IPS-15b (cell line): ENCODE data around the gene MUSTN1.

Source experiments
- H3K27me3 ChIP-seq: one replicate; pipeline ENCODE4 v1.6.1; 2013; ENCODE audit warnings: low read length; ENCODE audit not compliant: control insufficient read depth, insufficient read depth
- H3K36me3 ChIP-seq: one replicate; pipeline ENCODE4 v1.6.1; 2013; ENCODE audit warnings: low read length; ENCODE audit not compliant: control insufficient read depth, insufficient read depth
- H3K4me1 ChIP-seq: one replicate; pipeline ENCODE4 v1.6.1; 2013; ENCODE audit warnings: mild to moderate bottlenecking, low read length; ENCODE audit not compliant: control insufficient read depth, insufficient read depth
- H3K4me3 ChIP-seq: one replicate; pipeline ENCODE4 v1.5.1; 2013; ENCODE audit warnings: low read depth, low read length
- H3K9ac ChIP-seq: one replicate; pipeline ENCODE4 v1.6.1; 2013; ENCODE audit warnings: low read depth, mild to moderate bottlenecking, low read length
- H3K9me3 ChIP-seq: one replicate; pipeline ENCODE4 v1.6.1; 2013; ENCODE audit warnings: mild to moderate bottlenecking, low read length; ENCODE audit not compliant: control insufficient read depth, insufficient read depth

Gene MUSTN1

DNA sequence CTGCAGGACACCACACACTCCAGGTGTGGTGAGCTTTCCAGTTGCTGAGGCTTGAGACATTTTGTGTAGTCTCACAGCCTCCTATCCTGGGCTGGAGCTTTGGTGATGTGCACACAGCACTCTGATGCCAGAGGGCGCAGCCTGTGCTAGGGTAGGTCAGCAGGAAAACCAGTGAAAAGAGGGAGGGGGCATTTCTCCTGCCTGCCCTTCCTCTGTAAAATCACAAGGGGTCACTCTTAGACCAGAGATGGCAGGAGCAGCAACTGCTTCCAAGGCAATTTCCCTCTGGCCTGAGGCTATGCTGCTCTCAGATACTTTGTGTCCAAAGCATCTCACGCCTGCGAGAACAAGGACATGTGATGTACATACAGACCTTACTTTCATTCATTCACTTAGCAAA is 16.5 kb upstream of the MUSTN1 start:
- Histone ChIP-seq H3K9ac (peak overlapping the region; percentile 8), H3K27me3 (no peaks in the 10 kb centered on the region), H3K36me3 (peaks cover 17% of the 10 kb centered on the region), H3K9me3 (no peaks in the 10 kb centered on the region), H3K4me3 (no peak overlapping the region), H3K4me1 (no peaks in the 10 kb centered on the region)

DNA sequence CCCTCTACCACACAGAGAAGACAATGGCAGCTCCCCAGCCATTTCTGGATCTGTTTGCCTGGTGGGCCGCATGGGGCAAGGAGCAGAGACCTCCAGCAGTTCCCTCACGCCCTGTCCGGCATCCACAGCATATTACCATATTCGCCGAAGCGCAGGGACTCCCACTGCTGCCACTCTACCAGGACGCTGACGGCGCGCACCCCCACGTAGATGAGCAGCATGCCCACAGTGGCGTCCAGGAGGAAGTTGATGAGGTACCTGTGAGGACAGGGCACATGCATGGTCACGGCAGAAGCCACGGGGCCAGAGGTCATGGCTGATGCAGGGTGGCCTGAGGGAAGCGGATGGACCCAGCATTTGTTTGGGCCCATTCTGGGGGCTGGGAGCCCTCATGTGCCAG is 14.8 kb upstream of the MUSTN1 start:
- no peaks in the 10 kb centered on the region for H3K4me1 ChIP-seq
- no peak overlapping the region for H3K9ac ChIP-seq
- H3K9me3 ChIP-seq: no peaks in the 10 kb centered on the region
- no peaks in the 10 kb centered on the region for H3K27me3 ChIP-seq
- H3K4me3 ChIP-seq: no peak overlapping the region
- peaks cover 17% of the 10 kb centered on the region for H3K36me3 ChIP-seq

DNA sequence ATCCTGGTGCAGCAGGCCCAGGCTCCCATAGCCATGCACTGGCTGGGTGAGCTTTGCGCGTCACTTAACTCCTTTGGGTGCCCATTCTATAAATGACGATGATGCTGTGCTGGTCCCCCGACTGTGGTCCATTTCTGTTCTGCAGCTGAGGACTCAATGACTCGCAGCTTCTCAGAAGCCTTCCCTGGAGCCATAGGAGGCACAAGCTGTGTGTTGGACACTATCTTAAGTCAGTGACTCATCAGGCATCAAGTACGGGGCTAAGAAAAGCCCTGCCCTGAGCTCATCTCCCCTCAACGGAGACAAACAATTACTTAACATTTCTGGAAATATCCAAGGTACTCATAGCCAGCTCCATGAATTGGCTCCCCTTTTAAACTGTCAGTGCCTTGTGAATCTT is 13.8 kb upstream of the MUSTN1 start:
- H3K4me1 ChIP-seq: no peaks in the 10 kb centered on the region
- no peak overlapping the region for H3K9ac ChIP-seq
- no peaks in the 10 kb centered on the region for H3K9me3 ChIP-seq
- no peaks in the 10 kb centered on the region for H3K27me3 ChIP-seq
- no peak overlapping the region for H3K4me3 ChIP-seq
- peaks cover 22% of the 10 kb centered on the region for H3K36me3 ChIP-seq

DNA sequence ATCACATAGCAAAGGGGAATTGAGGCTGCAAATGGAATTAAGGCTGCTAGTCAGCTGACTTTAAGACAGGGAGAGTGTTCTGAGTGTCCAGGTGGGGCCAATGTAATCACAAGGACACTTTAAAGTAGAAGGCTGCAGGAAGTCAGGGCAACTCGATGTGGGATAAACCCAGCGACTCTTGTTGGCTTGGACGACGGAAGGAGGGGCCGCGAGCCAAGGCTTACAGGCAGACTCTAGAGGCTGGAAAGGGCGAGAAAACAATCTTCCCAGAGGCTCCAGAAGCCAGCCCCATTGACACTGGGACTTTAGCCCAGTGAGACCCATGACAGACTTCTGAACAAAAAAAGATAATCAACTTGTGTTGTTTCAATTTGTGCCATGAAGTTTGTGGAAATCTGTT is 12.9 kb upstream of the MUSTN1 start:
- no peak overlapping the region for H3K4me3 ChIP-seq
- H3K9ac ChIP-seq: no peak overlapping the region
- H3K27me3 ChIP-seq: no peaks in the 10 kb centered on the region
- H3K9me3 ChIP-seq: no peaks in the 10 kb centered on the region
- H3K36me3 ChIP-seq: peaks cover 22% of the 10 kb centered on the region
- no peaks in the 10 kb centered on the region for H3K4me1 ChIP-seq

DNA sequence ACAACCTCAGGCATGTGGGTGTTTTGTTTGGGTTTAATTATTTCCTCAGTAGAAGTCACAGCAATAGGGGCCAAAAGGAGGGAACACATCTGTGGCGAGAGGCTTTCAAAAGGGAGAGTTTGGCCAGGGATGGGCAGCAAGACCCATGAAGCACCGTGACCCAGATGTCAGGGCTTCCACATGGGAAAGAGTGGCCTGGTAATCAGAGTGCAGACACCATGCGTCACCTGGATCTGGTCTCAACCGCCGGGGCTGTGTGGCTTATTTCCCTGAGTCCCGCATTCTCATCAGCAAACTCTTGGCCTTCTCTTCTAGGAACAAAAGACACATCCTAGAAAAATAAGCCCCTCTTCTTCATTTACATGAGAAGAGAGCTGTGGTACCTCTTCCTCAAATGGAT is 12.4 kb upstream of the MUSTN1 start:
- Histone ChIP-seq H3K27me3 (no peaks in the 10 kb centered on the region), H3K9me3 (no peaks in the 10 kb centered on the region), H3K9ac (no peak overlapping the region), H3K36me3 (peaks cover 22% of the 10 kb centered on the region), H3K4me3 (no peak overlapping the region), H3K4me1 (no peaks in the 10 kb centered on the region)

DNA sequence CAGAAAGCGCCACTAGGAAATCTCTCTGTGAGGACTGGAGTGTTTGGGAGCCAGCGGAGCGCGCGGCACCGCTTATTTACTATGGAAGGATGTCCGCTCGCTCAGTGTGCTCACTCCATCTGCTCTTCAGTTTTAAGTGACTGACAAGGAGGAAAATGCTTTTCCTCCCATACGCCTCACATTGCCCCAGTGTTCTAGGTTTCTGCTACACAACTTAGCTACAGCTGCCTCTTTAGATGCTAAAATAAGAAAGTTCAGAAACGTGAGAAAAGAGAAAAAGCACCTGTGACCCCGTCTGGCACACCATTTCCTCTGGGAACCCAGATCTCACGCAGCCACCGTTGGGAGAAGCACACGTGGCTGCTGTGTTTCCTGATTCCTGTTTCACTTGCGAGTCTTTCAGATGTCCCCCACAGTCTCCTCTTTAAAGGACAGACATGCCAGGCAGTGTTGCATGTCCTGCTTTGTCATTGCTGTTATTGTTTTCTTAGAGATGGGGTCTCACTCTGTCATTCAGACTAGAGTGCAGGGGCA is 11.7 kb upstream of the MUSTN1 start:
- Histone ChIP-seq H3K4me3 (no peak overlapping the region), H3K36me3 (peaks cover 24% of the 10 kb centered on the region), H3K27me3 (no peaks in the 10 kb centered on the region), H3K9ac (no peak overlapping the region), H3K9me3 (no peaks in the 10 kb centered on the region), H3K4me1 (no peaks in the 10 kb centered on the region)

DNA sequence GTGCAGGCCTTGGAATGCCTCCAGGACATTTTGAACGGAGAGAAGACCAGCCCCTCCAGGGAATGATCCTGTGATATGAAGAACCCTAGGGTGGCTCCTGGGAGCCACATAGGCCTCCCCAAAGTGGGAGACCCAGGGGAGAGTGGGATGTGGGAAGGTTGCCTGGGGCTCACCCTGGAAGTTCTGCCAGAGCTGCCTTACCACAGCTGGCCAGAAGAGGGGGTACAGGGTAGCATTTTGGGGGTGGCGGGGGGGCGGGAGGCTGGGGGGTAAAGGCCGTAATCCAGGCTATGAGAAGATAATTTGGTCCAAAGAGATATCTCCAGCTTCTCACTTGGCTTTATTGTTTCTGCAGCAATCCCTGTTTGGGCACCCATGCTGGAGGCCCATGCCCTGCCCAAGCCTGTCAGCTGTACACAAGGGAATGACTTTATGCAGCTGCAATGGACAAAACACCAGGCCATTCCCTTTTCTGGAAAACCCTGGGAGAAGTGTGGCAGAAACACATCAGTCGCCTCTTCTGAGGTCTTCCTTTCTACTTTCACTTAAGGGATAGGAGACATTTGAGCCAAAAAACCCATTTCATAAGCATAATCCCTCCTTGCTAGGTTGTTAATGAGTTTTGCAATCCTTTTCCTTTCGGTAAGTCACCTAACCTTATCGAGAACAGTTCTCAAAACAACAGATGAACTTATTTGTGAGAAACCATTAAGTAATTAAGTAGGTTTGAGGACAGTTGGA is 11.0 kb upstream of the MUSTN1 start:
- no peak overlapping the region for H3K4me3 ChIP-seq
- H3K27me3 ChIP-seq: no peaks in the 10 kb centered on the region
- peaks cover 24% of the 10 kb centered on the region for H3K36me3 ChIP-seq
- no peaks in the 10 kb centered on the region for H3K9me3 ChIP-seq
- H3K9ac ChIP-seq: no peak overlapping the region
- H3K4me1 ChIP-seq: no peaks in the 10 kb centered on the region

DNA sequence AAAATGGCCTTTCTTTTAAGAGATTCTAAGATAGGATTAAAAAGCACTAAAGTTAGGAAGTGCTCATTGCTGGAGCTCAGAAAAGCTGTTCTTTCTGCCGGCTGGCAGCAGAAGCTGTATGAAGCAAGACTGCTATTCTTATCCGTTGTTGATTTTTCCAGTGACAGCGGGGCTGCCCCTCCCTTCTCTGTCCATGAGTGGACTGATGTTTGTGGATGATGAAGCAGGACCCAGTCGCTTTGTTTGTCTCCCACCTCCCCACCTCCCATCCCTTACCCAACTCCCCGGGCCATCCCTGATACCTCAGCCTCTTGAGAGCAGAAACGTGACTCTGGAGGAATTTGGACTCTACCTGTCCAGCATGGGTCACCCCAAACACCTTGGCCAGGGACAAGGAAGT is 10.3 kb upstream of the MUSTN1 start:
- H3K9me3 ChIP-seq: no peaks in the 10 kb centered on the region
- no peak overlapping the region for H3K9ac ChIP-seq
- H3K4me1 ChIP-seq: no peaks in the 10 kb centered on the region
- H3K36me3 ChIP-seq: peaks cover 28% of the 10 kb centered on the region
- H3K27me3 ChIP-seq: no peaks in the 10 kb centered on the region
- no peak overlapping the region for H3K4me3 ChIP-seq

DNA sequence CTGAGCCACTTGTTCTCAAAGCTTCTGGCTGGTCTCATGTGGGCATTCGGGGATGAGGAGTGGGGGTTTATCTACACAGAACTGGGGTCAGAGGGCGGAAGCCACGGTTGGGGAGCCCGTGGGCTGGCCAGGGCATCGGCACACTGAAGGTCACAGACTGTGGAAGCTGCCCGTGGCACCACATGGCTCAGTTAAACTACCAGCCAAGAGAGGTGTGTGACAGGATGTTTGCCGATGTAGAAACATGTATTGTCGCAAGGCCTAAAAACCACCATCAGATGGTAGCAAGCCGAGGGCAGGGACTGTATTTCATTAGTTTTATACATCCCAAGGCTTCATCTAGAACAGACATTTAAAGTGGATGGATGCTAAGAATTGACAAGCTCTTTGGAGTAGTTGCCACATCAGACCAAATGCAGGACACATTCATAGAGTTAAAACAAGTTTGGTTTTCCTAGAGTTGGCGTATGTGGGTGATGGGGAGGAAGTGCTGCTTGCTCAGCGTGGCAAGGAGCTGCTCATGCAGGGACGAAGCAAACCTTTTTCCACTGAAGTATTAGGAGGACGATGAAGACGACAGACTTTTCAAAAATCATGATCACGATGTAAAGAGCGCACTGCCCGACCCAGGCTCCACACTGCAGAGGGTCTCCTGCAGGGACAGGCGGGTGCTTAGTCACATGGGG is 9.6 kb upstream of the MUSTN1 start:
- Histone ChIP-seq H3K4me1 (no peaks in the 10 kb centered on the region), H3K4me3 (no peak overlapping the region), H3K9me3 (no peaks in the 10 kb centered on the region), H3K9ac (no peak overlapping the region), H3K27me3 (no peaks in the 10 kb centered on the region), H3K36me3 (peaks cover 31% of the 10 kb centered on the region)

DNA sequence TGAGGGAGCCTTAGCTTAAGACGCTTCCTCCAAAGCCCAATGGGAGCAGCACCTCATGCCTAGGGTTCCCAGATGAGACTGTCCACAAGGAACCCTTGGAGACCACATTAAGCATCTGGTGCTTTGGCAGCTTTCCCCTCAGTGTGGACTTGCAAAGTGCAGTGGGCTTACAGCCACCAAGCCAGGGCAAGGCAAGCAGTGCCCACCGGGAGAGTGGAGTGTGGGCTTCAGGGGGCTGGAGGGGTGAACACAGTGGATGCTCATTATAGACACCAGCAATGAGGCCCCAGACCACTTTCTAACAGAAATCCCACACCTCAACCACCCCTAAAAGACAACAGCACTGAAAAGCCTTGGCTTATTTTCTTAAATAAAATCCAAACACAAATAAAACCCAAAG is 9.1 kb upstream of the MUSTN1 start:
- Histone ChIP-seq H3K9ac (no peak overlapping the region), H3K9me3 (no peaks in the 10 kb centered on the region), H3K36me3 (peaks cover 27% of the 10 kb centered on the region), H3K27me3 (no peaks in the 10 kb centered on the region), H3K4me1 (no peaks in the 10 kb centered on the region), H3K4me3 (no peak overlapping the region)

DNA sequence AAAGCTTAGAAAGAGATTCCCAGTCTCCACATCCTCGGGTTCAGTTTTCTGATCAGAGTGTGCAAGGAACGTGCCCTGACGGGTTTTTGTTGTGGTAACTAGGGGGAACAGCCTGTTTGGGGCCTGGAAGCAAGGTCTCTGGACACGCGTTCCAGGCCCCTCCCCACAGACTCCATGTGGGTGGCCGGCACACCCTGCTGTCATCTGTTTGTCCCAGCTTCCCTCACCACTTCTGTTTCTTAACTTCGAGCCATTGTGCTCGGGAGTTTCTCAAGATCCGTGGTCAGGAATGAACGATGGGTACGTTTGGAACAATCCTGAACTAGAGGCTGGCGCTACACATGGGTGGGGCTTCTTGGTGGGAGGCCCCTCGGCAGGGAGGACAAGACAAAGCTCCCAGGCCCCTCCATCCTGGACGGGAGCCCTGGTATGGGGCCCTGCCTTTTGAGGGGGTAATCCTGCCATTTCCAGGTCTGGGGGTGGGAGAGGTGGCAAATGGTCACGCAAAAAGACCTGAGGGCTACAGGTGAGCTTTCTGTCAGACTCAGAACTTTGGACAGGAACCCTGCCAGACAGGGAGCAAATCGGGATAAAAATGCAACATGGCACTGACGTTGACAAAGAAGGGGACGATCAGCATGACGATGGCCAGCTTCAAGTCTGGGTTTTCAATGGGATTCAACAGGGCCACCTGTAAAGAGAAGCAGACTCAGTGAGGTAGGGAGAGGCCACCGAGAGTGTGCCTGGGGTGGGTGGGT is 8.5 kb upstream of the MUSTN1 start:
- Histone ChIP-seq H3K9ac (no peak overlapping the region), H3K36me3 (peaks cover 22% of the 10 kb centered on the region), H3K4me3 (no peak overlapping the region), H3K9me3 (no peaks in the 10 kb centered on the region), H3K4me1 (no peaks in the 10 kb centered on the region), H3K27me3 (no peaks in the 10 kb centered on the region)
